Measurements from ENCODE around the gene ABLIM3.

DNA sequence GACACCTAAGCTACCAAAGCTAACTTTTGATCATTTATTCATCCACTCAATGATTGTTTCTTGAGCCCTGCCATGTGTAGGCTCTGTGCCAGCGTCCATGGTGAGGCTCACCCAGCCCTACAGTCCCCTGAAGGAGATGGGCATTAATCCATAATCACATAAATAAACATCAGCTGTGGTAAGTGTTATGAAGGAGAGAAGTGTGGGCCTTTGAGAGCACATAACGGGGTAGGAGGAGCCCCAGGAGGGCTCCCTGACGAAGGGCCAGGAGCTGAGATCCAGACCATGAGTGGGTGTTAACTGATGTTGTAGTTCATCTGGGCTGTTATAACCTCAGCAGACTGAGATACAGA, 76.5 kb downstream of the ABLIM3 start:
- TF ChIP-seq POLR2AphosphoS5 (IDR thresholded peaks at IDR 0.05; ENCODE audit: low read depth, low read length) (no peak), TEAD4 (IDR thresholded peaks at IDR 0.05; ENCODE audit: borderline replicate concordance, insufficient read depth) (no peak)
